MM.1S (cell line): Measurements from ENCODE around the gene ALKBH7.
A peak's percentile ranks its signal among the peaks of the same experiment; 100 is the strongest.

Experiments used
- DNase-seq: peaks from one replicate; pipeline ENCODE4 v3.0.0-alpha.2; 2015
- H2AFZ ChIP-seq: fragments of 300-600 bp; sonication (generic); 2 replicates; pipeline ENCODE4 v1.6.0; 2016; ENCODE audit warnings: antibody characterized with exemption, low read length
- H3F3A ChIP-seq: fragments of 300-600 bp; sonication (generic); 2 replicates; pipeline ENCODE4 v1.6.1; 2016; ENCODE audit warnings: mild to moderate bottlenecking, antibody characterized with exemption, low read length, moderate library complexity, mixed read lengths; ENCODE audit not compliant: insufficient read depth
- H3K27ac ChIP-seq: fragments of 300-600 bp; sonication (generic); 2 replicates; pipeline ENCODE4 v1.5.1; 2016; ENCODE audit warnings: mild to moderate bottlenecking, low read length
- H3K27me3 ChIP-seq: fragments of 300-600 bp; sonication (generic); replicated peaks from 2 replicates; pipeline ENCODE4 v1.6.0; 2016; ENCODE audit warnings: low read length; ENCODE audit not compliant: insufficient read depth
- H3K36me3 ChIP-seq: fragments of 300-600 bp; sonication (generic); replicated peaks from 2 replicates; pipeline ENCODE4 v1.6.1; 2016; ENCODE audit warnings: mild to moderate bottlenecking, low read length, mixed read lengths; ENCODE audit not compliant: insufficient read depth
- H3K4me1 ChIP-seq: fragments of 300-600 bp; sonication (generic); 2 replicates; pipeline ENCODE4 v1.6.1; 2016; ENCODE audit warnings: low read length, mixed read lengths
- H3K4me2 ChIP-seq: fragments of 300-600 bp; sonication (generic); 2 replicates; pipeline ENCODE4 v1.6.0; 2016; ENCODE audit warnings: low read depth, low read length
- H3K4me3 ChIP-seq: fragments of 300-600 bp; sonication (generic); 2 replicates; pipeline ENCODE4 v1.5.1; 2016; ENCODE audit warnings: low read length, mixed read lengths
- H3K79me2 ChIP-seq: fragments of 300-600 bp; sonication (generic); 2 replicates; pipeline ENCODE4 v1.6.1; 2016; ENCODE audit warnings: mixed run types, low read length, mixed read lengths
- H3K9ac ChIP-seq: fragments of 300-600 bp; sonication (generic); 2 replicates; pipeline ENCODE4 v1.6.1; 2016; ENCODE audit warnings: low read length, mixed read lengths
- H3K9me2 ChIP-seq: fragments of 300-600 bp; sonication (generic); replicated peaks from 2 replicates; pipeline ENCODE4 v1.6.1; 2016; ENCODE audit warnings: mild to moderate bottlenecking, low read length, mixed read lengths; ENCODE audit not compliant: insufficient read depth
- H3K9me3 ChIP-seq: fragments of 300-600 bp; sonication (generic); replicated peaks from 2 replicates; pipeline ENCODE4 v1.6.1; 2016; ENCODE audit warnings: mild to moderate bottlenecking, low read length, mixed read lengths; ENCODE audit not compliant: insufficient read depth
- H4K20me1 ChIP-seq: fragments of 300-600 bp; sonication (generic); 2 replicates; pipeline ENCODE4 v1.6.1; 2016; ENCODE audit warnings: mild to moderate bottlenecking, low read length, moderate library complexity, mixed read lengths; ENCODE audit not compliant: insufficient read depth
- CTCF ChIP-seq: fragments of 300-600 bp; sonication (generic); IDR thresholded peaks from 2 replicates; pipeline ENCODE4 v1.5.1; 2016; ENCODE audit warnings: antibody characterized with exemption, low read length, mixed read lengths
- EZH2 ChIP-seq: fragments of 300-600 bp; sonication (generic); optimal IDR thresholded peaks from 2 replicates; pipeline ENCODE3; 2017; ENCODE audit warnings: low read depth, mild to moderate bottlenecking, antibody characterized with exemption, low read length, mixed read lengths
- EZH2phosphoT487 ChIP-seq: fragments of 300-600 bp; sonication (generic); IDR thresholded peaks from 2 replicates; pipeline ENCODE4 v1.6.1; 2018; ENCODE audit warnings: antibody characterized with exemption, low read length

The ALKBH7 gene

GRCh38 chr19:6373096-6373812 is 660 bp downstream of the ALKBH7 start:
- peak; percentile 99 for DNase-seq
- Histone ChIP-seq H3K36me3 (no peaks in the 10 kb centered on the region), H3K9ac (peak overlapping the region; percentile 77), H3K4me3 (peak overlapping the region; percentile 88), H3K9me3 (no peaks in the 10 kb centered on the region), H3K4me2 (peak overlapping the region; percentile 88), H3F3A (peaks cover 7% of the 10 kb centered on the region), H3K27me3 (no peaks in the 10 kb centered on the region), H3K27ac (peak overlapping the region; percentile 87), H3K4me1 (peaks cover 5% of the 10 kb centered on the region; the same call in 1 of the 2 replicates), H3K79me2 (peaks cover 8% of the 10 kb centered on the region; the same call in 1 of the 2 replicates), H3K9me2 (no peaks in the 10 kb centered on the region), H4K20me1 (no peaks in the 10 kb centered on the region), H2AFZ (peak overlapping the region; percentile 90)
- TF ChIP-seq EZH2 (no peak), CTCF (no peak), EZH2phosphoT487 (no peak)

- H3K27ac ChIP-seq, result no peak overlapping the region
- no peak for TF ChIP-seq EZH2
- TF ChIP-seq CTCF, result no peak
- TF ChIP-seq EZH2phosphoT487, result no peak
Measured at GRCh38 chr19:6373813-6374108, 1.2 kb downstream of the ALKBH7 start.

GRCh38 chr19:6374161-6374709 is 1.6 kb downstream of the ALKBH7 start:
- no peak overlapping the region for H3K9ac ChIP-seq
- H3K9me3 ChIP-seq, result no peaks in the 10 kb centered on the region
- DNase-seq, result no peak
- peaks cover 5% of the 10 kb centered on the region; the same call in 1 of the 2 replicates for H3K4me1 ChIP-seq
- H3K9me2 ChIP-seq, result no peaks in the 10 kb centered on the region
- H3F3A ChIP-seq, result peaks cover 7% of the 10 kb centered on the region
- H3K27ac ChIP-seq, result no peak overlapping the region
- peak overlapping the region; percentile 88; the same call in 1 of the 2 replicates for H3K4me2 ChIP-seq
- H3K4me3 ChIP-seq, result no peak overlapping the region
- H4K20me1 ChIP-seq, result no peaks in the 10 kb centered on the region
- TF ChIP-seq EZH2phosphoT487 (no peak), EZH2 (no peak), CTCF (no peak)
- H2AFZ ChIP-seq, result no peak overlapping the region
- H3K79me2 ChIP-seq, result peaks cover 8% of the 10 kb centered on the region; the same call in 1 of the 2 replicates
- H3K27me3 ChIP-seq, result no peaks in the 10 kb centered on the region
- no peaks in the 10 kb centered on the region for H3K36me3 ChIP-seq

More at GRCh38 chr19:6373813-6374108, 1.2 kb downstream of the ALKBH7 start:
- Histone ChIP-seq H2AFZ (peak overlapping the region; percentile 80), H3K4me2 (peak overlapping the region; percentile 88), H3K79me2 (peaks cover 8% of the 10 kb centered on the region; the same call in 1 of the 2 replicates), H3K36me3 (no peaks in the 10 kb centered on the region), H3K4me1 (peaks cover 5% of the 10 kb centered on the region; the same call in 1 of the 2 replicates), H3K9me2 (no peaks in the 10 kb centered on the region), H3K9me3 (no peaks in the 10 kb centered on the region), H3K9ac (peak overlapping the region; percentile 28; the same call in 1 of the 2 replicates), H3K27me3 (no peaks in the 10 kb centered on the region), H3K4me3 (peak overlapping the region; percentile 61), H4K20me1 (no peaks in the 10 kb centered on the region), H3F3A (peaks cover 7% of the 10 kb centered on the region)
- DNase-seq, result no peak
